Upper lobe of left lung (tissue), 6 donors: ENCODE data around the gene TRIM37. TPM values are rescaled to one million over a fixed set of nuclear protein-coding genes. Genes with fewer than 3 reads are reported as not detected.

Experiments
- ATAC-seq, 2 donors: fragments of 200-7000 bp; cut with Tn5 transposase; one replicate each; pipeline ENCODE4 v1.9.1; 2022; ENCODE audit warnings: mild to moderate bottlenecking in 2 of 2, moderate library complexity in 2 of 2; ENCODE audit not compliant: low FRiP score in 2 of 2
- DNase-seq, 2 donors: peaks; one replicate each; pipeline ENCODE4 v3.0.0-alpha.2; 2019 to 2020
- H3K27ac ChIP-seq, 4 donors: fragments of 200-600 bp; sonication (generic); one replicate each; pipeline ENCODE4 v1.5.1; 2016 to 2019
- H3K27me3 ChIP-seq, 4 donors: fragments of 200-600 bp; sonication (generic); one replicate each; pipeline ENCODE4 v1.5.1; 2017 to 2019
- H3K36me3 ChIP-seq, 4 donors: fragments of 200-600 bp; sonication (generic); one replicate each; pipeline ENCODE4 v1.5.1; 2016 to 2019
- H3K4me1 ChIP-seq, 4 donors: fragments of 200-600 bp; sonication (generic); one replicate each; pipeline ENCODE4 v1.5.1; 2018 to 2019
- H3K4me3 ChIP-seq, 4 donors: fragments of 200-600 bp; sonication (generic); one replicate each; pipeline ENCODE4 v1.5.1; 2017 to 2019; ENCODE audit warnings: mild to moderate bottlenecking in 2 of 4, moderate library complexity in 1 of 4
- H3K9me3 ChIP-seq, 4 donors: fragments of 200-600 bp; sonication (generic); one replicate each; pipeline ENCODE4 v1.5.1; 2018 to 2019
- EP300 ChIP-seq, 4 donors: sonication (generic); formaldehyde crosslinking; IDR thresholded peaks; one replicate each; pipeline ENCODE4 v1.5.1; 2017; ENCODE audit warnings: antibody characterized with exemption in 4 of 4, control low read depth in 2 of 4
- POLR2A ChIP-seq, 4 donors: fragments of 450-650 bp; IDR thresholded peaks; one replicate each; pipeline ENCODE4 v1.5.1; 2016 to 2017; ENCODE audit warnings: antibody characterized with exemption in 4 of 4, mild to moderate bottlenecking in 2 of 4
- POLR2AphosphoS5 ChIP-seq, 2 donors: sonication (generic); formaldehyde crosslinking; IDR thresholded peaks; one replicate each; pipeline ENCODE4 v1.5.1; 2017; ENCODE audit warnings: antibody characterized with exemption in 2 of 2
- WGBS, 2 donors: methylation state at CpG; one replicate each; pipeline ENCODE4 v1.1.5; 2017 to 2018; 5-methylcytosine and 5-hydroxymethylcytosine counted together
- total RNA-seq, 6 donors: library from RNA; depleted of rRNA in 4 of 6; stranded (reverse); fragments of >200 nt in 4 of 6; gene quantifications; one replicate each; pipeline versions ENCODE4 v1.1.0 to v1.2.1, GENCODE V29; 2016 to 2021
- TF ChIP-seq, protein P1 (sequence below), 6 experiments: fragments of 450-650 bp in 4 of 6; fragments of 200-600 bp in 2 of 6; sonication (generic) in 2 of 6; IDR thresholded peaks; one replicate each; pipeline ENCODE4 v1.5.1; 2016 to 2019; ENCODE audit warnings: antibody characterized with exemption in 6 of 6
- donor health status: DM: no; HTN: no; CAD: no; lungs with moderate emphysema.
- donor health status: DM: no; HTN: yes; CAD: no; lungs with severe emphysema.

TRIM37 gene
- total RNA-seq, 6 donors from 2014 or later = 13.0 to 30.4 (median 21.5) TPM

GRCh38 chr17:58976541-58976940 is 130.1 kb downstream of the TRIM37 start:
- no peak for DNase-seq
- WGBS, 2 donors = 94 to 95% methylated on average over 3 of the region's 3 CpGs
- Histone ChIP-seq H3K4me3 (no peak overlapping the region), H3K27ac (no peak overlapping the region), H3K27me3 (no peaks in the 10 kb centered on the region), H3K4me1 (no peaks in the 10 kb centered on the region), H3K9me3 (no peaks in the 10 kb centered on the region), H3K36me3 (no peaks in the 10 kb centered on the region)
- no peak for ATAC-seq
- TF ChIP-seq, protein P1, sequence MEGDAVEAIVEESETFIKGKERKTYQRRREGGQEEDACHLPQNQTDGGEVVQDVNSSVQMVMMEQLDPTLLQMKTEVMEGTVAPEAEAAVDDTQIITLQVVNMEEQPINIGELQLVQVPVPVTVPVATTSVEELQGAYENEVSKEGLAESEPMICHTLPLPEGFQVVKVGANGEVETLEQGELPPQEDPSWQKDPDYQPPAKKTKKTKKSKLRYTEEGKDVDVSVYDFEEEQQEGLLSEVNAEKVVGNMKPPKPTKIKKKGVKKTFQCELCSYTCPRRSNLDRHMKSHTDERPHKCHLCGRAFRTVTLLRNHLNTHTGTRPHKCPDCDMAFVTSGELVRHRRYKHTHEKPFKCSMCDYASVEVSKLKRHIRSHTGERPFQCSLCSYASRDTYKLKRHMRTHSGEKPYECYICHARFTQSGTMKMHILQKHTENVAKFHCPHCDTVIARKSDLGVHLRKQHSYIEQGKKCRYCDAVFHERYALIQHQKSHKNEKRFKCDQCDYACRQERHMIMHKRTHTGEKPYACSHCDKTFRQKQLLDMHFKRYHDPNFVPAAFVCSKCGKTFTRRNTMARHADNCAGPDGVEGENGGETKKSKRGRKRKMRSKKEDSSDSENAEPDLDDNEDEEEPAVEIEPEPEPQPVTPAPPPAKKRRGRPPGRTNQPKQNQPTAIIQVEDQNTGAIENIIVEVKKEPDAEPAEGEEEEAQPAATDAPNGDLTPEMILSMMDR (IDR thresholded peaks at IDR 0.05) = no peak
- TF ChIP-seq POLR2AphosphoS5 (IDR thresholded peaks at IDR 0.05) (no peak), POLR2A (IDR thresholded peaks at IDR 0.05) (no peak), EP300 (IDR thresholded peaks at IDR 0.05) (no peak)

DNA sequence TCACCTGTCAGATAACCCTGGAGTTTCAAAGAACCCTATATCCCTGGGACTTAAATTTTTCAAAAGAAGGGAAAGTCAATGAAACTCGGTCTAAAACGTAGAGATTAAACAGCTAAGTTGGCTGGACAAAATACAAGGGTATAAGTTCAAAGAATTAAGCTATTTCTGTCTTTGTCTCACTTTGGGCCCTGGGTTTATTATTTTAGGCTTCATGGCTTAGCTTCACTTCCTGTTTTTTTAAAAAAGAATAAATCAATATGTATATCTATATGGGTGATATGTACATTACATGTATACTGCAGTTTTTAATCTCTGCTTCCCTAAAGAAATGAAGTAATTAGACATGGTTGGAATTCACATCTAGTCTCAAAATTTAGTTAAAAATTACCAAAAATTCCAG is 132.3 kb downstream of the TRIM37 start:
- TF ChIP-seq EP300 (IDR thresholded peaks at IDR 0.05) = no peak
- TF ChIP-seq, protein P1 (IDR thresholded peaks at IDR 0.05) = no peak
- no peak for TF ChIP-seq POLR2A (IDR thresholded peaks at IDR 0.05)
- TF ChIP-seq POLR2AphosphoS5 (IDR thresholded peaks at IDR 0.05) = no peak
- ATAC-seq (no peak), DNase-seq (no peak)
- H3K4me3 ChIP-seq = no peak overlapping the region
- no peaks in the 10 kb centered on the region for H3K27me3 ChIP-seq
- H3K4me1 ChIP-seq = peaks cover 0 to 2% (median 0%) of the 10 kb centered on the region in 4 donors
- H3K9me3 ChIP-seq = no peaks in the 10 kb centered on the region
- H3K36me3 ChIP-seq = no peaks in the 10 kb centered on the region
- WGBS, 2 donors = 77 to 85% methylated on average over 2 of the region's 2 CpGs
- H3K27ac ChIP-seq = no peak overlapping the region

GRCh38 chr17:58970609-58971450 is 135.8 kb downstream of the TRIM37 start:
- no peak overlapping the region for H3K4me3 ChIP-seq
- 73 to 79% methylated on average over 7 of the region's 7 CpGs for WGBS, 2 donors
- no peaks in the 10 kb centered on the region for H3K36me3 ChIP-seq
- peaks cover 0 to 7% (median 0%) of the 10 kb centered on the region in 4 donors for H3K4me1 ChIP-seq
- H3K27ac ChIP-seq = no peak overlapping the region
- H3K27me3 ChIP-seq = no peaks in the 10 kb centered on the region
- DNase-seq (no peak), ATAC-seq (no peak)
- no peaks in the 10 kb centered on the region for H3K9me3 ChIP-seq
- TF ChIP-seq POLR2AphosphoS5 (IDR thresholded peaks at IDR 0.05) (no peak), EP300 (IDR thresholded peaks at IDR 0.05) (no peak)

GRCh38 chr17:58969612-58970011 is 137.1 kb downstream of the TRIM37 start:
- Histone ChIP-seq H3K27me3 (no peaks in the 10 kb centered on the region), H3K9me3 (no peaks in the 10 kb centered on the region), H3K36me3 (no peaks in the 10 kb centered on the region), H3K4me3 (no peak overlapping the region), H3K4me1 (peaks cover 0 to 7% (median 0%) of the 10 kb centered on the region in 4 donors), H3K27ac (no peak overlapping the region)
- TF ChIP-seq POLR2A (IDR thresholded peaks at IDR 0.05) (no peak), POLR2AphosphoS5 (IDR thresholded peaks at IDR 0.05) (no peak), EP300 (IDR thresholded peaks at IDR 0.05) (no peak)
- TF ChIP-seq, protein P1 (IDR thresholded peaks at IDR 0.05) = no peak
- WGBS, 2 donors = 91 to 97% methylated on average over 4 of the region's 4 CpGs
- ATAC-seq (no peak), DNase-seq (no peak)

- H3K36me3 ChIP-seq = no peaks in the 10 kb centered on the region
- ATAC-seq = peak in 1 of 2 donors; percentile 55
- H3K27me3 ChIP-seq = no peaks in the 10 kb centered on the region
- no peaks in the 10 kb centered on the region for H3K9me3 ChIP-seq
- no peak for TF ChIP-seq POLR2A (IDR thresholded peaks at IDR 0.05)
- TF ChIP-seq EP300 (IDR thresholded peaks at IDR 0.05) = peak in 1 of 4 donors; percentile 21
- H3K4me3 ChIP-seq = no peak overlapping the region
- H3K4me1 ChIP-seq = peaks cover 0 to 7% (median 0%) of the 10 kb centered on the region in 4 donors
- no peak for DNase-seq
- WGBS, 2 donors = 32 to 53% methylated on average over 1 of the region's 1 CpG
- no peak overlapping the region for H3K27ac ChIP-seq
Observed at GRCh38 chr17:58969156-58969555, 137.5 kb downstream of the TRIM37 start.
